Nucleus accumbens (tissue), 56 donors: ENCODE measurements around the gene ATP4A.

Source experiments
- DNase-seq, 56 donors: peaks; one replicate each; lab custom pipeline; 2025; lab: John Stamatoyannopoulos, UW

Gene ATP4A

DNA sequence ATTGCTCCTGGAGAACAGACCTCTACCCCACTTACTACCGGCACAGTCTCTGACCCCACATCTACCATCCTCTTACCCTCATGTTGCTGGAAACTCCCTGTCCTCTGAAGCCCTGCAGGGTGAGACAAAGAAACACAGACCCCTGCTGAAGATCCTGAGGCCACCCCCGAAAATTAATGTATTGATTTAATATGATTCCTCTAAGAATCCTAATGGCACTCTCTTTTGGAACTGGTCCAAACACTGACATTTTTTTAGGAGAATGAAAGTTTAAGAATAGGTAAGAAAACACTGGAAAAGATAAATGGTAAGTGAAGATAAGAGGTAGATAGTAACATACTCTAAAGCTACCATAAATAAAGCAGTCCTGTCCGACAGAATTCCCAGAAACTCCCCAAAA lies 55.3 kb downstream of the ATP4A start:
- DNase-seq = no peak

DNA sequence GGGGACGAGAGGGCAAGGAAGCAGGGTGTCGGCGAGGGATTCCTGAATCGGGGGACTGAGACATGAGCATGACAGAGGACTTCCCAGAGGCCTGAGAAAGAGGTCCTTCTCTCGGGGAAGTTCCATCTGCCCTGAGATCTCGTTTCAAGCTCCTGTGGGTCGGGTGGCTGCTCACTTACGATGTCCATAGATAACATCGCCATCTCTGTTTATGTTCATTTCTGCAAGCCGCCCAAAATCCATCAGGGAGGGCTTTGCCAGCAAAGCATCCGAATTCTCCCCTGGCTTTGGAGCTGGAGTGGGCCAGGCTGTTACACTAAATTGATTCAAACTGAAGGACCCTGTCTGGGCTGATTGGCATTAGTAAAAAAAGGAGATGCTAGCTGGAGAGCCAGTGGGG lies 55.9 kb downstream of the ATP4A start:
- DNase-seq = no peak

DNA sequence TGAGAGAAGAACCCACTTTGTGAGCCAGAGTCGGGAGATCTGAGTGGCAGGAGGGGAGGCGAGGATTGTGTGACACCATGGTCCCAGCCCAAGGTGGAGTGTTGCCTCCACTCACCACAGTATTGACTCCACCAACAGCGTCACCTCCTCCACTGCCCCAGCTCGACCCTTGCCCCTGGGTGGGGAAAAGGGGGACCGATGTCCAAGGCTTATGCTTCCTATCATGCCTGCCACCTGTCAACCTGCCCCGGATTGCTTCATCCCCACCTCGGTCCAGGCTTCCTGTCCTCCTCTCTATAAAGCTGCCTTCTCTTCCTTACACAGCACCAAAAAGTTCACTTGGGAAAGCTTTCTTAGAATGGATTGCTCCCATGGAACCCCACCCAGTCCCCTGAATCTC lies 57.4 kb downstream of the ATP4A start:
- DNase-seq = no peak

DNA sequence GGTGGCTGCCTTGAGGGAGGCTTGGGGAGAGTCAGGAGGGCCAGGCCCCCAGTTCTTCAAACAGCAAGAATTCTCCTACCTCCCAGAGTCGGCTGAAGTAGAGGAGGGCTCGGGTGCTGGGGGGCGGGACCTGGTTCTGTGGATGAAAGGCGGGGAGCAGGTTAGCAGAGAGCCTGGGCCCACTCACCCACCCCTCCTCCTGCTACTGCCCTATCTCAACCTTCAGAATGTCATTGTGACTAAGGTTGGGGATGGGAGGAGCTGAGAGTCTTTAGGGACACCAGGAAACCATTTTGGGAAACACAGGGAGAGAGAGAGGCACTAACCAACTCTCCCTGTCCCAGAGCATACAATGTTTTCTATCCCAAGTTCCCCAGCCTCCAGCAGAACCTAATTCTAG lies 60.7 kb downstream of the ATP4A start:
- no peak for DNase-seq

DNA sequence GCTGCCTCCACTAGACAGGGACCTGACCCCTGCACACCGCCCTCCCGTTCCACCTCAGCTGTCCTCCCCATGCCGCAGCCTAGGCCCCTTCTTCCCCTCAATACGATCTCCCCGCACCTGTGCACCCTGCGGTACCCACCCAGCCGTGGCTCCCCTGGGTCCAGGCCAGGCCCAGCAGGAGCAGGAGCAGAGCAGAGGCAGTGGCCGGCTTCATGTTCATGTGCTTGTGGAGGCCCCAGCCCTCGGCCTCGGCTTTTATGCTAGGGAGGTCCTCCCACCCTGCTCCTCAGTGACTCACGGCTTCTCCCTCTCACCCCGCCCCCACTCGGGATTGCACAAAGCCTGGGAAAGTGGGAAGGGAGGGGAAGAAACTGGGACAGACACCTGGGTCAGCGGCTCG lies 61.8 kb downstream of the ATP4A start:
- DNase-seq = peak in 24 of 56 donors; percentile 3 to 65 (median 26)

DNA sequence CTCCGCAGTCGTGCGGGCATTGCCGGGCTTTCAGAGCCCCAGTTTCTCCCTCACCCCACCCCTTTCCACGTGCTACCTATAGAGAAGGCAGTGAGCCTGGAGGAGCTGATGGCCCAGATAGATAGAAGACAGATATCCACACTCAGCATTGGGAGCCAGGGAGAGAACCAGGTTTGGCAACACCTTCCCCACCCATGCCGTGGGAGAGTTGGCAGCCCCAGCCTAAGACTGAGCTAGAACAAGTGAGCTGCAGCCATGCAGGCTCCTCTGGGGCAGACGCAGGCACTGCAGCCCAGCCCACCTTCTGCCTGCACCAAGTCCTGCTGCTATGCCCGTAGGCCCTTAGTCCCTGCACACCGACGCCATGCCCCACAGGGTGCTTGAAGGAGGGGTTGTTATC lies 62.8 kb downstream of the ATP4A start:
- no peak for DNase-seq
